Activated naive CD4-positive, alpha-beta T cell treated with anti-CD3 and anti-CD28 coated beads for 36 hours (primary cell): Measurements from ENCODE around the gene SLC9A1. TPM values are rescaled to one million over a fixed set of nuclear protein-coding genes. Genes with fewer than 3 reads are reported as not detected.

Source experiments
- CTCF ChIA-PET: fragments of 350-600 bp; sonication (Branson Sonifier 250); formaldehyde crosslinking; loops from one replicate; lab custom pipeline; 2021; ENCODE audit warnings: antibody characterized with exemption; lab: Charles Lee
- DNase-seq: peaks from one replicate; pipeline ENCODE4 v3.0.0-alpha.2; 2020
- H3K27ac Mint-ChIP-seq: one replicate; pipeline ENCODE4 v1.8.0; 2021; ENCODE audit warnings: mild to moderate bottlenecking, mixed read lengths
- H3K27me3 Mint-ChIP-seq: one replicate; pipeline ENCODE4 v1.8.0; 2021; ENCODE audit warnings: low read depth, mixed read lengths
- H3K36me3 Mint-ChIP-seq: one replicate; pipeline ENCODE4 v1.8.0; 2021; ENCODE audit warnings: low read depth, mixed read lengths
- H3K4me1 Mint-ChIP-seq: one replicate; pipeline ENCODE4 v1.8.0; 2021; ENCODE audit warnings: low read depth, mixed read lengths
- H3K4me3 Mint-ChIP-seq: one replicate; pipeline ENCODE4 v1.8.0; 2021; ENCODE audit warnings: mild to moderate bottlenecking, moderate library complexity, mixed read lengths
- H3K9me3 Mint-ChIP-seq: one replicate; pipeline ENCODE4 v1.8.0; 2021; ENCODE audit warnings: mixed read lengths
- intact Hi-C: fragments of 100-400 bp; cut with micrococcal nuclease; formaldehyde crosslinking; loops from one replicate; pipeline ENCODE4 v1.15.1; 2023
- total RNA-seq, 2 experiments: library from RNA; stranded (reverse); gene quantifications; one replicate each; pipeline ENCODE4 v1.2.3, GENCODE V29; 2021

Gene SLC9A1
- total RNA-seq, 2 experiments from 2014 or later: 15.4 to 16.5 TPM

DNA sequence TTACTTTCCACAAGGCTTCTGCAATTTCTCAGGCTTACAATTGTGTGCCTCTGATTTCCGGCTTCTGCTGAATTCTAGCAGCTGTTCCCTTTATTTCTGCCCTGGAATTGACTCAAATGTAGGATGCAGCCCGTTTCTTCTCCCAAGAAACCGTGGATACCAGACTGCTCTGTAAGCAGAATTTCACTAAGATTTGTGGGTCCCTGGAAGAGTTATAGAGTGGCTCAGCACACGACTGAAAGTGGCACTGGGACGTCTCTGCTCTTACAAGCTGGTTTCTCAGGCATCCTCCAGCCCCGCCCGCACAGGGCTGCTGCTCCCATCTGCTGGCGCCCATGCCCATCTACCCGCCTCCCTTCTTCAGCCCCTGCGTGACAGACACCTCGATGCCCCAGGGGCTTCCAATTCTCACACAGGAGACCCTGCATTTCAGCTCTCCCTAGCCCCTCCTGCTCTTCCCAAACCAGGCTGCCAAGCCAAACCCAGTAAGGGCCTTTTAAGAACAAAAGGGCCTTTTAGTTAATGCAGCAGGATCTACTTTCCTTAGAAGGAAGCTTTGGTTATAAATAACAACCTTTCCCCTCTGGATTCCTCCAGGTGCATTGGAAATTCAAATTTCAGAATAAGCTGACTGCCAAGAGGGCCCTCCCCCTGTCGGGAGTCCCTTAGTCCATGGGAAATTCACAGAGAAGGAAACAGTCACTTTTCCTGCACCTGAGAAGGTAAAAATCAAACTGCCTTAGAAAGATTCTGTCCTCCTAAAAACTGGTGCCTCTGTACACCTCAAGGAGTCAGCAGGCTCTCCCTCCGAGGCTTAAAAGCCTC is 96.9 kb downstream of the SLC9A1 start:
- no peaks in the 10 kb centered on the region for H3K4me1 Mint-ChIP-seq
- CTCF ChIA-PET: interaction anchor here (4.4 kb wide), 1 partner anchor 12 kb away, joined by 40 read pairs; no protein-coding TSS in a partner anchor
- no peak overlapping the region for H3K27ac Mint-ChIP-seq
- H3K27me3 Mint-ChIP-seq: no peaks in the 10 kb centered on the region
- no peak for DNase-seq
- intact Hi-C loops: no loop called here
- H3K9me3 Mint-ChIP-seq: no peaks in the 10 kb centered on the region
- H3K4me3 Mint-ChIP-seq: no peak overlapping the region
- H3K36me3 Mint-ChIP-seq: no peaks in the 10 kb centered on the region

GRCh38 chr1:27057389-27057788 is 97.5 kb downstream of the SLC9A1 start:
- CTCF ChIA-PET: interaction anchor here (4.4 kb wide), 1 partner anchor 12 kb away, joined by 40 read pairs; no protein-coding TSS in a partner anchor
- H3K4me3 Mint-ChIP-seq: no peak overlapping the region
- H3K27me3 Mint-ChIP-seq: no peaks in the 10 kb centered on the region
- no peaks in the 10 kb centered on the region for H3K9me3 Mint-ChIP-seq
- no peak overlapping the region for H3K27ac Mint-ChIP-seq
- intact Hi-C loops: no loop called here
- H3K4me1 Mint-ChIP-seq: no peaks in the 10 kb centered on the region
- no peak for DNase-seq
- no peaks in the 10 kb centered on the region for H3K36me3 Mint-ChIP-seq

DNA sequence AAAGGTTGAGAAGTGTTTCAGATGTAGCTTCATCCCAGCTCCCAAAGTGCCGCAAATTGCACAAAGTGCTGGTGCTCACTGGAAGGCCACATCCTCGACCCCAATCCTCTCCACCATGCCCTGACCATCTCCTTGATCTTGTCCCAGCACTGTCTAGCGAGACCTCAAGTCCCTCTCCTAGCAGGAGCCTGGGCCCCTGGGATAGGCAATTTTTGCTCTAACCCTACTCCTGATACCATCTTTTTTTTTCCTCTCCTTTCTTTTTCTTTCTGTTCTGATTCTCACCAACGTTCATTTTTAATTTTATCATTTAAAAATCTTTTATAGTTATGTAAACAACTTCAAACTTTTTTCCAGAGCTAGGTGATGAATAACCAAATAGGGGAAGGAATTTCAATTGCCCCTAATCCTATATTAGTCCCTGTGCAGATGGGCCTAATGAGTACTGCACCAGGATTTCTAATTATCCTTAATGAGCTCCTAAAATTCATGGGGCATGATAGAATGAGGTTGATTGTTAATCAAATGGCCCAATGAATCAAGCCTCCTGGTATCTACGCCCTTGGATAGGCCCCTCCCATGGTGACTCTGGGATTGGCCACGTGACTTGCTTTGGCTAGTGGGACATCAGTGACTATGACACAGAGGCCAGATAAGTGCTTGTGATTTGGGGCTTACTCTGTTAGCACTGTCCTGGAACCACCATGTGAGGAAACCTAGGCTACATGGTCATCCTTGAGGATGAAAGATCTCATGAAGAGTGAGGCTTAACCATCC is 100.8 kb downstream of the SLC9A1 start:
- H3K9me3 Mint-ChIP-seq: no peaks in the 10 kb centered on the region
- no peak for DNase-seq
- no peaks in the 10 kb centered on the region for H3K36me3 Mint-ChIP-seq
- H3K4me3 Mint-ChIP-seq: no peak overlapping the region
- H3K4me1 Mint-ChIP-seq: no peaks in the 10 kb centered on the region
- intact Hi-C loops: no loop called here
- CTCF ChIA-PET: interaction anchor here (0.8 to 4.4 kb wide), 4 partner anchors 9 to 279 kb away, joined by 3 to 40 read pairs (median 3); no protein-coding TSS in a partner anchor
- no peaks in the 10 kb centered on the region for H3K27me3 Mint-ChIP-seq
- no peak overlapping the region for H3K27ac Mint-ChIP-seq

DNA sequence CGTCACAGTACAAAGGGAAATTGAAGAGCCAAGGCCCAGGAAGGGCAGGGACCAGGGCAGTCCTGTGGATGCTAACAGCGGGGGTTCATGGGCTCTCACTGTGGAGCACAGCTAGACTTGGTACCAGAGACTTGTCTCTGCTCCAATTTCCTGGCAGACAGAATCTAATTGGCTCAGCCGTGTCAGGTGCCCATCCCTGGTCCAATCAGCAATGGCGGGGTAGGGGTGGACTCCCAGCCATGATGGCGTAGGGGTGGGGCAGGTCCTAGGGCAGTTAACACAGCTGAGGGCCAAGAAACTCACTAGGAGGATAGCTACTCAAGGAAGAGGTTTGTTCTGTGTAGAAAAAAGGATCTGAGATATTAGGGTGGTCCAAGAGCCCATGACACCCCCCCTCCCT is 102.4 kb downstream of the SLC9A1 start:
- no peak for DNase-seq
- intact Hi-C loops: no loop called here
- CTCF ChIA-PET: interaction anchor here (0.6 to 1.2 kb wide), 2 partner anchors 44 to 337 kb away, joined by 3 to 5 read pairs; no protein-coding TSS in a partner anchor
- Mint-ChIP-seq H3K27me3 (no peaks in the 10 kb centered on the region), H3K4me1 (no peaks in the 10 kb centered on the region), H3K36me3 (no peaks in the 10 kb centered on the region), H3K4me3 (no peak overlapping the region), H3K9me3 (no peaks in the 10 kb centered on the region), H3K27ac (no peak overlapping the region)

DNA sequence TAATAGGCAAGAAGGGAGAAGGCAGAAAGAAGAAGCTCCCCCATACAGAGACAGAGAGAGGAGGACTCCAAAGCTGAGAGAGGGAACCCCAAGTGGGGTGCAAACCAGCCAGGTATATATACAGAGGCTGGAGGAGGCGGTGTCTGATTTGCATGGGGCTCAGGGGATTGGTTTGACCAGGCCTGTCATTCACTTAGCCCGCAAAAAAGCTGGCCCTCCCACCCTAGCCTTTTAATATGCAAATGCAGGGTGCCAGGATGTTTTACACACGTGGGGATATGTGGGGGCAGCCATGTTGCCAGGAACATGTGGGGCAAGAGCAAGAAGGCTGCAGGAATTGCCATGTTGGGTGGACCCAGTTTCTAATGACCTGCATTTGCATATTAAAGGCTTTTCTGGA is 105.3 kb downstream of the SLC9A1 start:
- peaks cover 17% of the 10 kb centered on the region for H3K4me1 Mint-ChIP-seq
- no peaks in the 10 kb centered on the region for H3K36me3 Mint-ChIP-seq
- no peak overlapping the region for H3K4me3 Mint-ChIP-seq
- no peak for DNase-seq
- CTCF ChIA-PET: no interaction called here
- H3K27me3 Mint-ChIP-seq: no peaks in the 10 kb centered on the region
- intact Hi-C loops: loop anchor here (2.0 to 5.0 kb wide), 2 partner anchors 143 to 253 kb away; no protein-coding TSS in a partner anchor
- H3K27ac Mint-ChIP-seq: no peak overlapping the region
- no peaks in the 10 kb centered on the region for H3K9me3 Mint-ChIP-seq

- Mint-ChIP-seq H3K4me1 (peaks cover 20% of the 10 kb centered on the region), H3K27ac (no peak overlapping the region), H3K4me3 (no peak overlapping the region), H3K9me3 (no peaks in the 10 kb centered on the region), H3K27me3 (no peaks in the 10 kb centered on the region), H3K36me3 (no peaks in the 10 kb centered on the region)
- intact Hi-C loops: loop anchor here (2.0 to 5.0 kb wide), 2 partner anchors 144 to 253 kb away; no protein-coding TSS in a partner anchor
- DNase-seq: no peak
- CTCF ChIA-PET: no interaction called here
Observed at GRCh38 chr1:27049100-27049499, 105.8 kb downstream of the SLC9A1 start.

Other genes starting within 250 kb of the SLC9A1 start
- gene NR0B2, start 241.2 kb downstream of the SLC9A1 start, total RNA-seq: not detected
- gene NUDC, start 233.4 kb downstream of the SLC9A1 start, total RNA-seq: 10 to 100 TPM; 75.3 to 78.1 TPM
- under 1 TPM; 0.24 to 0.25 TPM for gene KDF1, start 194.7 kb downstream of the SLC9A1 start, total RNA-seq
- gene TRNP1, start 161.4 kb downstream of the SLC9A1 start, total RNA-seq: under 1 TPM; 0.20 to 0.43 TPM
- not detected for gene TENT5B, start 142.3 kb downstream of the SLC9A1 start, total RNA-seq
- 10 to 100 TPM; 22.6 to 22.9 TPM for gene WDTC1, start 79.5 kb upstream of the SLC9A1 start, total RNA-seq
- gene TMEM222, start 167.0 kb upstream of the SLC9A1 start, total RNA-seq: 10 to 100 TPM; 22.0 to 22.8 TPM
- 10 to 100 TPM; 28.5 to 29.2 TPM for gene SYTL1, start 186.9 kb upstream of the SLC9A1 start, total RNA-seq
- gene MAP3K6, start 211.8 kb upstream of the SLC9A1 start, total RNA-seq: 1 to 10 TPM; 5.2 to 5.3 TPM
- not detected for gene FCN3, start 219.7 kb upstream of the SLC9A1 start, total RNA-seq
- not detected for gene CD164L2, start 228.2 kb upstream of the SLC9A1 start, total RNA-seq
- under 1 TPM; 0.64 to 0.74 TPM for gene GPR3, start 237.5 kb upstream of the SLC9A1 start, total RNA-seq